C4-2B (cell line): ENCODE measurements around the gene SPTLC2.

Source experiments
- CTCF ChIP-seq: fragments of 450-650 bp; conservative IDR thresholded peaks from 2 replicates; pipeline ENCODE4 v1.5.1; 2017; ENCODE audit warnings: mild to moderate bottlenecking
- ZFX ChIP-seq: fragments of 450-650 bp; IDR thresholded peaks from 2 replicates; pipeline ENCODE4 v1.6.1; 2017

GRCh38 chr14:77609922-77610321, 6.5 kb downstream of the SPTLC2 start:
- TF ChIP-seq CTCF: no peak; the same call in 1 of the 2 replicates
- no peak for TF ChIP-seq ZFX
